ENCODE measurements around the gene HBG2.

Gene HBG2

DNA sequence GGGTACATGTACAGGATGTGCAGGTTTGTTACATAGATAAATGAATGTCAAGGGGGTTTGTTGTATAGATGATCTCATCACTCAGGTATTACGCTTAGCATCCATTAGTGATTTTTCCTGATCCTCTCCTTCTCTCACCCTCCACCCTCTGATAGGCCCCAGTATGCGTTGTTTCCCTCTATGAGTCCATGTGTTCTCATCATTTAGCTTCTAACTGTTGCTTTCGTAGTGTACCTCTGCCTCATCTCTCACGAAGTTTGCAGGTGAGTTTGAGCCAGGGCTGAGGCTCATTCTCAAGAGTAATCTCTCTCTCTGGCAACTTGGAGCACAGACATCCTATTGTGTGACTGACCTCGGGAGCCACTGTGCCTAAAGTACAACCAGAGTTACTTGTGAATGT lies 19.8 kb upstream of the HBG2 start:
- DNase-seq (ENCODE audit: extremely low read depth, low read depth), result no peak
- TF ChIP-seq CTCF (IDR thresholded peaks at IDR 0.05; ENCODE audit: low read depth, low read length, missing control alignments), result no peak
- no peak overlapping the region for H3K4me3 ChIP-seq (replicated peaks; ENCODE audit: low read depth, low read length)

GRCh38 chr11:5272395-5273017 lies 17.9 kb upstream of the HBG2 start:
- TF ChIP-seq CTCF (IDR thresholded peaks at IDR 0.05; ENCODE audit: low read depth, low read length, missing control alignments), result no peak
- DNase-seq (ENCODE audit: extremely low read depth, low read depth), result no peak
- no peak overlapping the region for H3K4me3 ChIP-seq (replicated peaks; ENCODE audit: low read depth, low read length)

DNA sequence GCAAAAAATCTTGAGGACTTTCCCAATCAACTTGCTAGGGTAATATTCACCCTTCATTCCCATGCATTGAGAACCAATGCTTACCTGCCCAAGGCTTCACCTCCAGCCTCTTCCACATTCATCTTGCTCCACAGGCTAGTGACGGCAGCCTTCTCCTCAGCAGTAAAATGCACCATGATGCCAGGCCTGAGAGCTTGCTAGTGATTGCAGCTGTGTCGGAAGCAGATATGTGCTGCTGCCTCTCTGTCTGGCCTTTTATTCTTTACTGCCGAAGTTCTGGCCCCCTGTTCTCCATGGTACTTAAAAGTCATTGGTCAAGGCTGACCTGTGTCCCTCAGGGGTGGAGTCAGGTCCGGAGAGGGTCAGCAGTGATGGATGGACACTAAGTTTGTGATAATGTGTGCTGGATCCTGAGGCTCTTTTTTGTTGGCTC lies 15.2 kb upstream of the HBG2 start, which contains the start of gene HBE1:
Gene HBE1 (minus strand): TSS at position 231 of the 433 bp plus-strand sequence. CDS start 55 bp downstream, at position 176.
- TF ChIP-seq CTCF (IDR thresholded peaks at IDR 0.05; ENCODE audit: low read depth, low read length, missing control alignments), result no peak
- DNase-seq (ENCODE audit: extremely low read depth, low read depth), result no peak
- H3K4me3 ChIP-seq (replicated peaks; ENCODE audit: low read depth, low read length), result no peak within 1 kb of the TSS

- no peak for TF ChIP-seq CTCF (IDR thresholded peaks at IDR 0.05; ENCODE audit: low read depth, low read length, missing control alignments)
- H3K4me3 ChIP-seq (replicated peaks; ENCODE audit: low read depth, low read length), result no peak overlapping the region
- DNase-seq (ENCODE audit: extremely low read depth, low read depth), result no peak
These were observed 12.5 kb upstream of the HBG2 start for GRCh38 chr11:5267033-5267563.

DNA sequence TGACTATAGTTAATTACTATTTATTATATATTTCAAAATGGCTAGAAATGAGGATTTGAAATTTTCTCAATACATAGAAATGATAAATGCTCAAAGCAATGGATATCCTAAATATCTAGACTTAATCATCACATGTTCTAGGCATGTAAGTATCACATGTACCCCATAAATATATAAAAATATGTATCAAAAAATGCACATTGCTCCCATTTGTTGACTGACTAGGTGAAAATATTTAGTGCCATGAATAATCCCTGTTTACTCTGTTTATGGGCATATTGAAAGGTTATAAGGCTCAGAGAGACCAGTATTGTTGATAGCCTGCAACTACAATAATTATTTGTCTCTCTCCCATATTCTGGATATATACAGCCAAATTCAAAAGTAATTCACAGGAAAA lies 12.0 kb upstream of the HBG2 start:
- no peak for TF ChIP-seq CTCF (IDR thresholded peaks at IDR 0.05; ENCODE audit: low read depth, low read length, missing control alignments)
- DNase-seq (ENCODE audit: extremely low read depth, low read depth), result no peak
- H3K4me3 ChIP-seq (replicated peaks; ENCODE audit: low read depth, low read length), result no peak overlapping the region

- no peak for DNase-seq (ENCODE audit: extremely low read depth, low read depth)
- no peak overlapping the region for H3K4me3 ChIP-seq (replicated peaks; ENCODE audit: low read depth, low read length)
- TF ChIP-seq CTCF (IDR thresholded peaks at IDR 0.05; ENCODE audit: low read depth, low read length, missing control alignments), result no peak
These were observed 11.3 kb upstream of the HBG2 start for GRCh38 chr11:5265832-5266231.

Measured in HFF-Myc (cell line).